Osteoblast (primary cell): ENCODE results near the gene COQ7. TPM values are rescaled to one million over a fixed set of nuclear protein-coding genes. Genes with fewer than 3 reads are reported as not detected.

Experiments used
- DNase-seq: peaks from one replicate; pipeline ENCODE4 v3.0.0; 2011; ENCODE audit warnings: low spot score, mixed read lengths; ENCODE audit not compliant: insufficient read length; ENCODE audit errors: missing footprints
- H2AFZ ChIP-seq: 2 replicates; pipeline ENCODE4 v1.6.0; 2011; ENCODE audit warnings: mild to moderate bottlenecking, low read length
- H3K27ac ChIP-seq: 2 replicates; pipeline ENCODE4 v1.5.1; 2011; ENCODE audit warnings: mild to moderate bottlenecking, low read depth, low read length, moderate library complexity
- H3K27me3 ChIP-seq: 2 replicates; pipeline ENCODE4 v1.6.0; 2012; ENCODE audit warnings: mild to moderate bottlenecking, control low read depth, inconsistent platforms, low read length, moderate library complexity; ENCODE audit not compliant: insufficient read depth
- H3K36me3 ChIP-seq: 2 replicates; pipeline ENCODE4 v1.5.1; 2011; ENCODE audit warnings: mild to moderate bottlenecking, low read length, control low read depth, moderate library complexity; ENCODE audit not compliant: insufficient read depth
- H3K4me1 ChIP-seq: 2 replicates; pipeline ENCODE4 v1.5.1; 2011; ENCODE audit warnings: mild to moderate bottlenecking, low read length, control low read depth, moderate library complexity; ENCODE audit not compliant: insufficient read depth
- H3K4me2 ChIP-seq: 2 replicates; pipeline ENCODE4 v1.6.0; 2011; ENCODE audit warnings: mild to moderate bottlenecking, low read length; ENCODE audit not compliant: insufficient read depth
- H3K4me3 ChIP-seq: fragments of 200-600 bp; sonication (generic); 3 replicates; pipeline ENCODE4 v1.5.1; 2012; ENCODE audit warnings: mild to moderate bottlenecking, low read length, inconsistent platforms; ENCODE audit not compliant: insufficient read depth
- H3K79me2 ChIP-seq: 2 replicates; pipeline ENCODE4 v1.6.0; 2012; ENCODE audit warnings: mild to moderate bottlenecking, low read length, control low read depth, inconsistent platforms; ENCODE audit not compliant: insufficient read depth
- H3K9me3 ChIP-seq: 2 replicates; pipeline ENCODE4 v1.5.1; 2011; ENCODE audit warnings: low read depth, low read length, control low read depth
- H4K20me1 ChIP-seq: 2 replicates; pipeline ENCODE4 v1.6.0; 2012; ENCODE audit warnings: mild to moderate bottlenecking, low read length, control low read depth; ENCODE audit not compliant: insufficient read depth
- total RNA-seq: library from RNA; depleted of rRNA; stranded (reverse); fragments of >200 nt; gene quantifications from 2 replicates; pipeline ENCODE4 v1.2.3, GENCODE V29; 2012
- TF ChIP-seq, protein P1 (sequence below): IDR thresholded peaks from 2 replicates; pipeline ENCODE4 v1.5.1; 2011; ENCODE audit warnings: mild to moderate bottlenecking, low read depth, low read length, moderate library complexity; ENCODE audit errors: extremely low read depth

The COQ7 gene
- total RNA-seq, 1 donor = 17.4 TPM

DNA sequence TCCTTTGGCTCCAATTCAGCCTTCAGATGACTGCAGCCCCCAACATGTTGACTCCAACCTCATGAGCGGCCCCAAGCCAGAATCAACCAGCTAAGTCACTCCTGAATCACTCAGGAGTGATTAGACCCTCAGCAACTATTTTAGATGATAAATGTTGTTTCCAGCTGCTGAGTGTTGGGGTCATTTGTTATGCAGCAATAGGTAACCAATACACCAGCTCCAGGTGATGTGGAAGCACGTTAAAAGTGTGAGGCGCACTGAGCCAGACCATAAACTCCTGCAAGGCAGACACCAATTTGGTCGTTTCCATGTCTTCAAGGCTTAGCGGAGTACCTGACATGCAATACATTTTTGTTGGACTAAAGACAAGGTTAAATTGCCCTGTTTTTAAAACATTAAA, 17.5 kb downstream of the COQ7 start:
- H3K4me1 ChIP-seq = peaks cover 17% of the 10 kb centered on the region
- no peaks in the 10 kb centered on the region for H4K20me1 ChIP-seq
- no peak overlapping the region for H2AFZ ChIP-seq
- no peaks in the 10 kb centered on the region for H3K9me3 ChIP-seq
- no peak overlapping the region for H3K4me3 ChIP-seq
- H3K27me3 ChIP-seq = peaks cover 3% of the 10 kb centered on the region
- H3K36me3 ChIP-seq = peaks cover 2% of the 10 kb centered on the region
- no peak for DNase-seq
- no peak overlapping the region for H3K27ac ChIP-seq
- TF ChIP-seq, protein P1, sequence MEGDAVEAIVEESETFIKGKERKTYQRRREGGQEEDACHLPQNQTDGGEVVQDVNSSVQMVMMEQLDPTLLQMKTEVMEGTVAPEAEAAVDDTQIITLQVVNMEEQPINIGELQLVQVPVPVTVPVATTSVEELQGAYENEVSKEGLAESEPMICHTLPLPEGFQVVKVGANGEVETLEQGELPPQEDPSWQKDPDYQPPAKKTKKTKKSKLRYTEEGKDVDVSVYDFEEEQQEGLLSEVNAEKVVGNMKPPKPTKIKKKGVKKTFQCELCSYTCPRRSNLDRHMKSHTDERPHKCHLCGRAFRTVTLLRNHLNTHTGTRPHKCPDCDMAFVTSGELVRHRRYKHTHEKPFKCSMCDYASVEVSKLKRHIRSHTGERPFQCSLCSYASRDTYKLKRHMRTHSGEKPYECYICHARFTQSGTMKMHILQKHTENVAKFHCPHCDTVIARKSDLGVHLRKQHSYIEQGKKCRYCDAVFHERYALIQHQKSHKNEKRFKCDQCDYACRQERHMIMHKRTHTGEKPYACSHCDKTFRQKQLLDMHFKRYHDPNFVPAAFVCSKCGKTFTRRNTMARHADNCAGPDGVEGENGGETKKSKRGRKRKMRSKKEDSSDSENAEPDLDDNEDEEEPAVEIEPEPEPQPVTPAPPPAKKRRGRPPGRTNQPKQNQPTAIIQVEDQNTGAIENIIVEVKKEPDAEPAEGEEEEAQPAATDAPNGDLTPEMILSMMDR = no peak
- no peaks in the 10 kb centered on the region for H3K79me2 ChIP-seq
- no peak overlapping the region for H3K4me2 ChIP-seq

DNA sequence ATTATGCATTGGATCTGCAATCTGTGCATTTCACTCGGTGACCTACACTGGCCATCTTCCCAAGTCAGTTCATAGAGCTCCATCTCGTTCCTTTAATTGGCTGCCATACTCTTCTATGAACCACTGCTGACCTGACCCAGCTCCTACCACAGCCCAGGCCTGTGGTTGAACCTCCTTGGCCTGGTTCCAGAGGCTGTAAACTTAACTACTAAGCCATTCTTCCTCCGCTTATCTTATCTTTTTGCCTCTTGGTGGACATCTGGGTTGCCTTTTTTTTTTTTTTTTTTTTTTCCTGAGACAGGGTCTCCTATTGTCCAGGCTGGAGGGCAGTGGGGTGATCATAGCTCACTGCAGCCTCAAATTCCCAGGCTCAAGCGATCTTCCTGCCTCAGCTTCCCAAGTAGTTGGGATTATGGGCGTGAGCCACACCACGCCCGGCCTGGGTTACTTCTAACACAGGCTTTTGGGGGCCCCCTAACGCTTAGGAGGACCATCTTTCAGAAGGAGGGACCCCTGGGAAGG, 18.3 kb downstream of the COQ7 start:
- H3K27ac ChIP-seq = no peak overlapping the region
- TF ChIP-seq, protein P1 = no peak
- DNase-seq = no peak
- H3K27me3 ChIP-seq = peaks cover 3% of the 10 kb centered on the region
- H4K20me1 ChIP-seq = no peaks in the 10 kb centered on the region
- peak overlapping the region; percentile 90 for H2AFZ ChIP-seq
- H3K4me2 ChIP-seq = peak overlapping the region; percentile 89
- H3K79me2 ChIP-seq = no peaks in the 10 kb centered on the region
- peak overlapping the region; percentile 71 for H3K4me3 ChIP-seq
- peaks cover 17% of the 10 kb centered on the region for H3K4me1 ChIP-seq
- no peaks in the 10 kb centered on the region for H3K9me3 ChIP-seq
- H3K36me3 ChIP-seq = peaks cover 2% of the 10 kb centered on the region

DNA sequence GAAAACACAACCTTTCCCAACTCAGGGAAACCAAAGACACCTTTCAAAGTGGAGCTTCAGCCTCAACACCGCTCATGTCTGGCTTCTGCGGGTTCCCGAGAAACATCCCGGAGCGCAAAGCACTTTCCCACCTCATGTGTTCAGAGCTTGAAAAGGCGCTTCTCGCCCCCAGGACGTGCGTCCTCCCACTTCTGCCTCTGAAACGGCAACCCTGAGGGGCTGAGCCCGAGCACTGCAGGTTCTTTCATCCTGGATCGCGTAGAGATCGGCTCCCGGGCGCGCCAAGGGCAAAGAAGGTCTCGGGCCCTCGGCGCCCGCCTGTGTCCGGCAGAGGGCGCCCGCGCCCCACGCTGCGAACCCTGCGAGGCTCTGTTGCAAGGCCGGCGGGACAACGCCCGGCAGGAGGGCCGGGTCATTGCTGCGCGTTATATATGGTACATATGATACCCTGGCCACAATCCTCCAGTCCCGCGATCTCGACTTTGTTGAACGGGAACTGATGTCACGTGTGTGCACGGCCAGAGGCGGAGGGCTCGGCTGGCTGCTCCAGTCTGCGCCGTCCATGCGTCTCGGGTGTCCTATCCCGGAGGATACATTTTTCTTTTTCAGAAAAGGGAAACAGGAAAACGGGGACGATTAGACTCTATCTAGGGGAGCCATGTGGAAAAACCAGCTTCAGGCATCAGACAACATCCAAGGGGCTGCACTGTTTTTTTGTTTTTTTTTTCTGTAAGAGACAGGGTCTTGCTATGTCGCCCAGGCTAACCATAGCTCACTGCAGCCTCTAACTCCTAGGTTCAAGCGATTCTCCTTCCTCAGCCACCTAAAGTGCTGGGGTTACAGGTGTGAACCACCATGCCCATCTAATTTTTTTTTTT, 19.1 kb downstream of the COQ7 start:
- peak; percentile 93 for DNase-seq
- Histone ChIP-seq H3K9me3 (no peaks in the 10 kb centered on the region), H2AFZ (peak overlapping the region; percentile 90), H4K20me1 (no peaks in the 10 kb centered on the region), H3K79me2 (no peaks in the 10 kb centered on the region), H3K4me3 (peak overlapping the region; percentile 71), H3K27me3 (peaks cover 3% of the 10 kb centered on the region), H3K4me1 (peaks cover 17% of the 10 kb centered on the region), H3K4me2 (peak overlapping the region; percentile 89), H3K27ac (peak overlapping the region; percentile 48), H3K36me3 (peaks cover 2% of the 10 kb centered on the region)
- TF ChIP-seq, protein P1 = peak; percentile 89

DNA sequence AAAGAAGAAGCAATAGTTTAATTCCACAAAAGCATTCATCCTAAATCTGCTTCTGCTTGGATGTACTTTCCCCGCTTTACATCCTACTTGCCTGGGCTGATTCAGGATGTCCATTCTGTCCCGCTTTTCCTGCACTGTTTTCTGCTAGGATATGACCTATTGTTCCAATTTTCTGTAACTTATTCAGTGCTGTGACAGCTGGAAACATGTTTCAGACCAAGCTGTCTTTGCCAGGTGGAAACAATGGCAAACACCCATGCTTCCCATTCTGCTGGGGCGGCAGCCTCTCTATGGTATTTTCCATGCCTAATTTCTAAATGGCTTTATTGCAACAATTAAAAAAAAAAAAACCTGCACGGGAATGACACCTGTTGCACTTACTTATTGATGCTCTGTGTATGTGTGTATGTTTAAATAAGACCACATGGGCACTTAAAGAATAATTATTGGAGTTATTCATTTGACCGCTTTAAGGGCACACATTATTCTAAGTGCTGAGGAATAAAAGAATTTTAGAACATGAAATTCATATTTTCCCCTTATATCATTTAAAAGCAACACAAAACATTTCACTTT, 21.0 kb downstream of the COQ7 start:
- no peaks in the 10 kb centered on the region for H4K20me1 ChIP-seq

More for the DNA sequence above, 21.0 kb downstream of the COQ7 start:
- no peaks in the 10 kb centered on the region for H3K79me2 ChIP-seq
- H3K36me3 ChIP-seq = no peaks in the 10 kb centered on the region
- H3K4me1 ChIP-seq = peaks cover 24% of the 10 kb centered on the region
- DNase-seq = no peak
- H3K9me3 ChIP-seq = no peaks in the 10 kb centered on the region
- H3K27ac ChIP-seq = no peak overlapping the region
- peaks cover 3% of the 10 kb centered on the region for H3K27me3 ChIP-seq
- H3K4me3 ChIP-seq = no peak overlapping the region
- TF ChIP-seq, protein P1 = no peak
- no peak overlapping the region for H2AFZ ChIP-seq
- H3K4me2 ChIP-seq = no peak overlapping the region
